Uterus (tissue), 2 donors: Measurements from ENCODE around the gene SLC51B.

Experiments used
- POLR2A ChIP-seq, 2 donors: fragments of 450-650 bp; IDR thresholded peaks; one replicate each; pipeline ENCODE4 v1.6.1; 2016; ENCODE audit warnings: antibody characterized with exemption in 2 of 2, mild to moderate bottlenecking in 1 of 2, moderate library complexity in 1 of 2
- TF ChIP-seq, protein P1 (sequence below), 4 experiments: fragments of 200-600 bp in 2 of 4; fragments of 450-650 bp in 2 of 4; sonication (generic) in 2 of 4; IDR thresholded peaks; one replicate each; pipeline ENCODE4 v1.5.1; 2016 to 2019; ENCODE audit warnings: antibody characterized with exemption in 4 of 4, mild to moderate bottlenecking in 2 of 4, moderate library complexity in 1 of 4

DNA sequence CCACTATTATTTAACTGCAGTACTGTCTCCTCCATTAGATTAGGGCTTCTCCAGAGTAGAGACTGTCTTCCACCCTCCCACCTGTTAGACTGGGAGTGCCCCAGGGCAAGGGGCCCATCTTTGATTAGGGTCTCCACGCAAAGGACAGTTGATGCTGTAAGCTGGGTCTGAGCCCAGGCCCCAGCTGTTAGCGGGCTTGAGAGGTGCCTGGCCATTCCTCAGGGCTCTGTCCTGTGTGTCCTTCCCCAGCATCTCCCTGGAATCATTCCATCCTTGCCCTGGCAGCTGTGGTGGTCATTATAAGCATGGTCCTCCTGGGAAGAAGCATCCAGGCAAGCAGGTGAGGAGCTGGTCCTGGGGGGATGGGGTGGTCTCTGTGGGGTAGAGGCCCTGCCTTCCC lies 6.1 kb downstream of the SLC51B start:
- no peak for TF ChIP-seq POLR2A (IDR thresholded peaks at IDR 0.05)
- TF ChIP-seq, protein P1, sequence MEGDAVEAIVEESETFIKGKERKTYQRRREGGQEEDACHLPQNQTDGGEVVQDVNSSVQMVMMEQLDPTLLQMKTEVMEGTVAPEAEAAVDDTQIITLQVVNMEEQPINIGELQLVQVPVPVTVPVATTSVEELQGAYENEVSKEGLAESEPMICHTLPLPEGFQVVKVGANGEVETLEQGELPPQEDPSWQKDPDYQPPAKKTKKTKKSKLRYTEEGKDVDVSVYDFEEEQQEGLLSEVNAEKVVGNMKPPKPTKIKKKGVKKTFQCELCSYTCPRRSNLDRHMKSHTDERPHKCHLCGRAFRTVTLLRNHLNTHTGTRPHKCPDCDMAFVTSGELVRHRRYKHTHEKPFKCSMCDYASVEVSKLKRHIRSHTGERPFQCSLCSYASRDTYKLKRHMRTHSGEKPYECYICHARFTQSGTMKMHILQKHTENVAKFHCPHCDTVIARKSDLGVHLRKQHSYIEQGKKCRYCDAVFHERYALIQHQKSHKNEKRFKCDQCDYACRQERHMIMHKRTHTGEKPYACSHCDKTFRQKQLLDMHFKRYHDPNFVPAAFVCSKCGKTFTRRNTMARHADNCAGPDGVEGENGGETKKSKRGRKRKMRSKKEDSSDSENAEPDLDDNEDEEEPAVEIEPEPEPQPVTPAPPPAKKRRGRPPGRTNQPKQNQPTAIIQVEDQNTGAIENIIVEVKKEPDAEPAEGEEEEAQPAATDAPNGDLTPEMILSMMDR (IDR thresholded peaks at IDR 0.05) = no peak
